ENCODE measurements around the gene PCDHB14. TPM values are rescaled to one million over a fixed set of nuclear protein-coding genes. Genes with fewer than 3 reads are reported as not detected.
A peak's percentile ranks its signal among the peaks of the same experiment; 100 is the strongest.
"Not testable (repeated sequence)": the region's sequence is repeated elsewhere in the genome, so short reads cannot be mapped to it uniquely, and the experiment has no call there.

Gene PCDHB14
- total RNA-seq: 1 to 10 TPM; 1.7 to 7.7 (median 3.7) TPM
- 1 to 10 TPM; 1.9 to 4.1 (median 2.2) TPM for polyA plus RNA-seq
- long read RNA-seq, donor 1, full-length matches to known transcripts: 1 of 1 reads
- long read RNA-seq, donor 1, partial matches to known transcripts: 0 of 1 reads
- long read RNA-seq, donor 1, other reads (novel, unspliced or antisense): 0 of 1 reads
- long read RNA-seq, donor 2: 0 reads
- long read RNA-seq, donor 3, full-length matches to known transcripts: 1 of 1 reads
- long read RNA-seq, donor 3, partial matches to known transcripts: 0 of 1 reads
- long read RNA-seq, donor 3, other reads (novel, unspliced or antisense): 0 of 1 reads
- long read RNA-seq, donor 4, full-length matches to known transcripts: 3 of 3 reads
- long read RNA-seq, donor 4, partial matches to known transcripts: 0 of 3 reads
- long read RNA-seq, donor 4, other reads (novel, unspliced or antisense): 0 of 3 reads
- long read RNA-seq, donor 5, full-length matches to known transcripts: 3 of 3 reads
- long read RNA-seq, donor 5, partial matches to known transcripts: 0 of 3 reads
- long read RNA-seq, donor 5, other reads (novel, unspliced or antisense): 0 of 3 reads
- long read RNA-seq, donor 6: 0 reads
- long read RNA-seq, donor 7: 0 reads
- long read RNA-seq, donor 8, full-length matches to known transcripts: 3 of 3 reads
- long read RNA-seq, donor 8, partial matches to known transcripts: 0 of 3 reads
- long read RNA-seq, donor 8, other reads (novel, unspliced or antisense): 0 of 3 reads
- long read RNA-seq, donor 9: 0 reads
- long read RNA-seq, donor 10, full-length matches to known transcripts: 2 of 2 reads
- long read RNA-seq, donor 10, partial matches to known transcripts: 0 of 2 reads
- long read RNA-seq, donor 10, other reads (novel, unspliced or antisense): 0 of 2 reads

DNA sequence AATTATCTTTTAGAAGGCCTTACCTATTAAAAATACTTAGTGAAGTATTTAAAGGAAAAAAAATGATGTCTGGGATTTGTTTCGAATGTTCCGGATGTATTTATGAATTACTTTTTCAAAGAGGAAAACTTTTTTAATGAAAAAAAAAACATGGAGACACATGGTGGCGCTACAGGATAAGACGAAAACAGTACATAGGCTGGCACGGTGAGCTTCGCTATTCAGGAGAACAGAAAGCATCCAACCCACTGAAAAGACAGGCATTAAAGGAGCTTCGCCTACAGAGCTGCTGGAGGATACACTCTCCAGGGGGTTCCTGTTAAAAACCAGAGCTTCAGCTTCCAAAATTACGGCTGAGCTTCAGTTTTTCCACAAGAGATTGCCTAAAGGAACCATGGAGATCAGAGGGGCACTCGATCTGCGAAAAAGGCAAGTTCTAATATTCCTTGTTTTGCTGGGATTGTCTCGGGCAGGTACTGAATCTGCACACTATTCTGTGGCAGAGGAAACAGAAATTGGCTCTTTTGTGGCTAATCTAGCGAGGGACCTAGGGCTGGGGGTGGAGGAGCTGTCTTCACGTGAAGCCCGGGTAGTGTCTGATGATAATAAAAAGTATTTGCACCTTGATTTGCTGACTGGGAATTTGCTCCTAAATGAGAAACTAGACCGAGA is at the start of gene PCDHB14:
PCDHB14 (plus strand) TSS at position 232 of the 672 bp plus-strand sequence; CDS start at position 395, 163 bp downstream.
- H3K27me3 ChIP-seq: no peaks in the 10 kb centered on the region
- WGBS, 4 donors: 18 to 30% (median 22%) methylated on average over 14 to 15 of the region's 15 CpGs

DNA sequence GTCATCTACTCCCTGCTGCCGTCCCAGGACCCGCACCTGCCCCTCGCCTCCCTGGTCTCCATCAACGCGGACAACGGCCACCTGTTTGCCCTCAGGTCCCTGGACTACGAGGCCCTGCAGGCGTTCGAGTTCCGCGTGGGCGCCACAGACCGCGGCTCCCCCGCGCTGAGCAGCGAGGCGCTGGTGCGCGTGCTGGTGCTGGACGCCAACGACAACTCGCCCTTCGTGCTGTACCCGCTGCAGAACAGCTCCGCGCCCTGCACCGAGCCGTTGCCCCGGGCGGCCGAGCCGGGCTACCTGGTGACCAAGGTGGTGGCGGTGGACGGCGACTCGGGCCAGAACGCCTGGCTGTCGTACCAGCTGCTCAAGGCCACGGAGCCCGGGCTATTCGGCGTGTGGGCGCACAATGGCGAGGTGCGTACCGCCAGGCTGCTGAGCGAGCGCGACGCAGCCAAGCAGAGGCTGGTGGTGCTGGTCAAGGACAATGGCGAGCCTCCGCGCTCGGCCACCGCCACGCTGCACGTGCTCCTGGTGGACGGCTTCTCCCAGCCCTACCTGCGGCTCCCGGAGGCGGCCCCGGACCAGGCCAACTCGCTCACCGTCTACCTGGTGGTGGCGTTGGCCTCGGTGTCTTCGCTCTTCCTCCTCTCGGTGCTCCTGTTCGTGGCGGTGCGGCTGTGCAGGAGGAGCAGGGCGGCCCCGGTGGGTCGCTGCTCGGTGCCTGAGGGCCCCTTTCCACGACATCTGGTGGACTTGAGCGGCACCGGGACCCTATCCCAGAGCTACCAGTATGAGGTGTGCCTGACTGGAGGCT is 48.6 kb upstream of the PCDHB14 start:
- DNase-seq; H3K36me3 ChIP-seq (replicated peaks in 1 of 2); H3K4me1 ChIP-seq (replicated peaks in 1 of 2); H3K27ac ChIP-seq; H3K27me3 ChIP-seq; intact Hi-C loops (cut with DNase I); H3K4me3 ChIP-seq: not testable (repeated sequence)
- peaks cover 0 to 12% (median 5%) of the 10 kb centered on the region in 3 donors for H3K9me3 ChIP-seq (replicated peaks in 1 of 3)
- 28 to 46% (median 39%) methylated on average over 35 to 79 of the region's 79 CpGs for WGBS, 4 donors

More for the DNA sequence above, at the start of gene PCDHB14:
- Histone ChIP-seq H3K4me1 (replicated peaks in 1 of 2) (no peaks in the 10 kb centered on the region), H3K27ac (no peak within 1 kb of the TSS), H3K9me3 (replicated peaks in 1 of 3) (peaks cover 0 to 34% (median 18%) of the 10 kb centered on the region in 3 donors), H3K36me3 (replicated peaks in 1 of 2) (no peaks in the 10 kb centered on the region), H3K4me3 (no peak within 1 kb of the TSS)
- no peak for TF ChIP-seq POLR2A (IDR thresholded peaks at IDR 0.05)
- TF ChIP-seq, protein P1, sequence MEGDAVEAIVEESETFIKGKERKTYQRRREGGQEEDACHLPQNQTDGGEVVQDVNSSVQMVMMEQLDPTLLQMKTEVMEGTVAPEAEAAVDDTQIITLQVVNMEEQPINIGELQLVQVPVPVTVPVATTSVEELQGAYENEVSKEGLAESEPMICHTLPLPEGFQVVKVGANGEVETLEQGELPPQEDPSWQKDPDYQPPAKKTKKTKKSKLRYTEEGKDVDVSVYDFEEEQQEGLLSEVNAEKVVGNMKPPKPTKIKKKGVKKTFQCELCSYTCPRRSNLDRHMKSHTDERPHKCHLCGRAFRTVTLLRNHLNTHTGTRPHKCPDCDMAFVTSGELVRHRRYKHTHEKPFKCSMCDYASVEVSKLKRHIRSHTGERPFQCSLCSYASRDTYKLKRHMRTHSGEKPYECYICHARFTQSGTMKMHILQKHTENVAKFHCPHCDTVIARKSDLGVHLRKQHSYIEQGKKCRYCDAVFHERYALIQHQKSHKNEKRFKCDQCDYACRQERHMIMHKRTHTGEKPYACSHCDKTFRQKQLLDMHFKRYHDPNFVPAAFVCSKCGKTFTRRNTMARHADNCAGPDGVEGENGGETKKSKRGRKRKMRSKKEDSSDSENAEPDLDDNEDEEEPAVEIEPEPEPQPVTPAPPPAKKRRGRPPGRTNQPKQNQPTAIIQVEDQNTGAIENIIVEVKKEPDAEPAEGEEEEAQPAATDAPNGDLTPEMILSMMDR (IDR thresholded peaks at IDR 0.05): peak in 2 of 6 experiments; percentile 12 to 13
- intact Hi-C loops (cut with DNase I): loop anchor here in 1 of 2 donors (10.0 kb wide), 1 partner anchor 192 kb away; the partner anchor contains the start of genes PCDHGA10 and PCDHGB7
- peak in 1 of 7 donors; percentile 6 for DNase-seq

DNA sequence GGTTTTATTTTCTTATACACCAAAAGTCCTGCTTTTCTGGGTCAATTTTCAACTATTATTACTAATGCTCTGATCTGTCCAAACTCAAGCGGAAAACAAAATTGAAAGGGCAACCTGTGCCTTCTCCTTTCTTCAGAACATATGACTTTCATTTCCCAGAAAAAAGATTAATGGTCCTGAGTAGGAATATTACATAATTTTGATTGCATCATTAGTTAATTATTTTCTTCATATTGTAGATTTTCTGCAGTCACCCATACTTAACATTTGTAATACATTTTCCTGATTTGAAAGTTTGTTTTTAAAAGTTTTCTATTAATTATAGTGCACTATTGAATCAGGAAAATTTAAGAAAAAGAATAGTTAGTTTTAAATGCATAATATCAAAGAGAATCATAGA is 47.2 kb upstream of the PCDHB14 start:
- Histone ChIP-seq H3K27ac (no peak overlapping the region), H3K9me3 (replicated peaks in 1 of 3) (peaks cover 0 to 12% (median 5%) of the 10 kb centered on the region in 3 donors), H3K36me3 (replicated peaks in 1 of 2) (no peaks in the 10 kb centered on the region), H3K4me1 (replicated peaks in 1 of 2) (no peaks in the 10 kb centered on the region), H3K4me3 (no peak overlapping the region), H3K27me3 (peaks cover 9% of the 10 kb centered on the region)
- intact Hi-C loops (cut with DNase I): no loop called here
- TF ChIP-seq POLR2A (IDR thresholded peaks at IDR 0.05): no peak
- TF ChIP-seq, protein P1 (IDR thresholded peaks at IDR 0.05): no peak
- DNase-seq: no peak
- WGBS, 4 donors: 47 to 60% (median 57%) methylated on average over 1 of the region's 1 CpG

DNA sequence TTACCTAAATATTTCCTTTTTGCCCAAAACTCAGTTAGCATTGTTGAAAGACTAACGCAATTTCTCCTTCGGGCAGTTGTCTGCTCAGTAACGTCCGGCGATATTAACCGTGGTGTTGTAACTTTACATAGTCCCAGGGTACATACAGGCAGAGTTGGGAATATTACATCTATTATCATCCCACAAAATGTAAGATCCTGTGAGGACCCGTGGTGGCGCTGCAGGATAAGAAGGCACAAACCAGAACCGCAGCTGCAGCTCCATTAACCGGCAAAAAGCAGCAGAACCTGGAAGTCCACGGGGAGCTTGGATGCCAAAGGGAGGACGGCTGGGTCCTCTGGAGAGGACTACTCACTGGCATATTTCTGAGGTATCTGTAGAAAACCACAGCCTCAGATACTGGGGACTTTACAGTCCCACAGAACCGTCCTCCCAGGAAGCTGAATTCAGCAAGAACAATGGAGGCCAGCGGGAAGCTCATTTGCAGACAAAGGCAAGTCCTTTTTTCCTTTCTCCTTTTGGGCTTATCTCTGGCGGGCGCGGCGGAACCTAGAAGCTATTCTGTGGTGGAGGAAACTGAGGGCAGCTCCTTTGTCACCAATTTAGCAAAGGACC is 45.5 kb upstream of the PCDHB14 start, which contains the start of gene PCDHB8:
PCDHB8 (plus strand) TSS at position 214 of the 615 bp plus-strand sequence; CDS start at position 459, 245 bp downstream.
- H3K4me3 ChIP-seq; H3K27ac ChIP-seq; H3K4me1 ChIP-seq (replicated peaks in 1 of 2); intact Hi-C loops (cut with DNase I); H3K27me3 ChIP-seq; H3K36me3 ChIP-seq (replicated peaks in 1 of 2); DNase-seq: not testable (repeated sequence)
- peaks cover 0 to 12% (median 5%) of the 10 kb centered on the region in 3 donors for H3K9me3 ChIP-seq (replicated peaks in 1 of 3)
- 22 to 35% (median 27%) methylated on average over 13 to 18 of the region's 18 CpGs for WGBS, 4 donors

DNA sequence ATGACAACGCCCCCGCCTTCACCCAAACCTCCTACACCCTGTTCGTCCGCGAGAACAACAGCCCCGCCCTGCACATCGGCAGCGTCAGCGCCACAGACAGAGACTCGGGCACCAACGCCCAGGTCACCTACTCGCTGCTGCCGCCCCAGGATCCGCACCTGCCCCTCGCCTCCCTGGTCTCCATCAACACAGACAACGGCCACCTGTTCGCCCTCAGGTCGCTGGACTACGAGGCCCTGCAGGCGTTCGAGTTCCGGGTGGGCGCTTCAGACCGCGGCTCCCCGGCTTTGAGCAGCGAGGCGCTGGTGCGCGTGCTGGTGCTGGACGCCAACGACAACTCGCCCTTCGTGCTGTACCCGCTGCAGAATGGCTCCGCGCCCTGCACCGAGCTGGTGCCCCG is 43.8 kb upstream of the PCDHB14 start:
- H3K36me3 ChIP-seq (replicated peaks in 1 of 2); H3K27me3 ChIP-seq; H3K27ac ChIP-seq; DNase-seq; H3K4me3 ChIP-seq; H3K4me1 ChIP-seq (replicated peaks in 1 of 2); intact Hi-C loops (cut with DNase I): not testable (repeated sequence)
- peaks cover 0 to 12% (median 5%) of the 10 kb centered on the region in 3 donors for H3K9me3 ChIP-seq (replicated peaks in 1 of 3)
- 22 to 59% (median 39%) methylated on average over 16 to 35 of the region's 39 CpGs for WGBS, 4 donors

DNA sequence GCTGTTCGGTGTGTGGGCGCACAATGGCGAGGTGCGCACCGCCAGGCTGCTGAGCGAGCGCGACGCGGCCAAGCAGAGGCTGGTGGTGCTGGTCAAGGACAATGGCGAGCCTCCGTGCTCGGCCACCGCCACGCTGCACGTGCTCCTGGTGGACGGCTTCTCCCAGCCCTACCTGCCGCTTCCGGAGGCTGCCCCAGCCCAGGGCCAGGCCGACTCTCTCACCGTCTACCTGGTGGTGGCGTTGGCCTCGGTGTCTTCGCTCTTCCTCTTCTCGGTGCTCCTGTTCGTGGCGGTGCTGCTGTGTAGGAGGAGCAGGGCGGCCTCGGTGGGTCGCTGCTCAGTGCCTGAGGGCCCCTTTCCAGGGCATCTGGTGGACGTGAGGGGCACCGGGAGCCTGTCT is 43.3 kb upstream of the PCDHB14 start:
- intact Hi-C loops (cut with DNase I); H3K27me3 ChIP-seq: not testable (repeated sequence)

More for the DNA sequence above, 43.3 kb upstream of the PCDHB14 start:
- peaks cover 0 to 12% (median 5%) of the 10 kb centered on the region in 3 donors for H3K9me3 ChIP-seq (replicated peaks in 1 of 3)
- DNase-seq; H3K4me1 ChIP-seq (replicated peaks in 1 of 2); H3K27ac ChIP-seq; H3K4me3 ChIP-seq; H3K36me3 ChIP-seq (replicated peaks in 1 of 2): not testable (repeated sequence)
- 20 to 62% (median 25%) methylated on average over 13 to 32 of the region's 32 CpGs; no CpG with 5 or more reads in 1 of the 4 donors for WGBS, 4 donors

Measured in adrenal gland (tissue), 19 donors.